Embryonic facial prominence (tissue), 1 donor: Measurements from ENCODE around the gene TRPV4.
"Not testable (repeated sequence)": the region's sequence is repeated elsewhere in the genome, so short reads cannot be mapped to it uniquely, and the experiment has no call there.

ENCODE experiments used
- DNase-seq: peaks from one replicate; pipeline ENCODE4 v3.0.0-alpha.2; 2016; ENCODE audit errors: extremely low spot score

TRPV4 gene

GRCh38 chr12:109833307-109834189, at the start of gene TRPV4:
Gene TRPV4 (minus strand): TSS chr12:109833398. CDS start chr12:109814796, 18,602 bp downstream.
- no peak for DNase-seq

DNA sequence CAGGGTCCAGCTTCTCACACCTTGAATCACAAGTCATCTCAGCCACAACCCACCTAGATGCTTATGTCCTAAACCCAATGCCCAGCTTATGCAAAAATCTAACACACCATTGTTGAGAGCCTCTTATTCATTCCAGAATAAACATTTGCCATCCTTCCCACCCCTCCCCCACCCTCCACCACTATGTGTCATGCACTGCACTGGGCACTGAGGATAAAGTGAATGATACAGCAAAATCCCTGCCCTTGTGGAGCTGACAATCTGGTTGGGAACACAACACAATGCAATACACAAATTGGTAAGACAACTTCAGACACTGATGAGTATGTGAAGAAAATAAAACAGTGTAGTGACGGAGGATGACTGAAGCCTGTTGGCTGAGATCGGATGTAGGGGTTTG, 48.6 kb upstream of the TRPV4 start:
- no peak for DNase-seq

GRCh38 chr12:109880938-109881337, 47.7 kb upstream of the TRPV4 start:
- DNase-seq = no peak

GRCh38 chr12:109880043-109880931, 47.1 kb upstream of the TRPV4 start, which contains the start of gene GLTP:
Gene GLTP (minus strand): TSS chr12:109880541. CDS start chr12:109880374, 167 bp downstream.
- DNase-seq = peak; percentile 61

- DNase-seq = no peak
Measured at GRCh38 chr12:109879351-109880042, 46.3 kb upstream of the TRPV4 start.

GRCh38 chr12:109878749-109879148, 45.6 kb upstream of the TRPV4 start:
- DNase-seq = no peak

GRCh38 chr12:109878247-109878625, 45.0 kb upstream of the TRPV4 start:
- no peak for DNase-seq

DNA sequence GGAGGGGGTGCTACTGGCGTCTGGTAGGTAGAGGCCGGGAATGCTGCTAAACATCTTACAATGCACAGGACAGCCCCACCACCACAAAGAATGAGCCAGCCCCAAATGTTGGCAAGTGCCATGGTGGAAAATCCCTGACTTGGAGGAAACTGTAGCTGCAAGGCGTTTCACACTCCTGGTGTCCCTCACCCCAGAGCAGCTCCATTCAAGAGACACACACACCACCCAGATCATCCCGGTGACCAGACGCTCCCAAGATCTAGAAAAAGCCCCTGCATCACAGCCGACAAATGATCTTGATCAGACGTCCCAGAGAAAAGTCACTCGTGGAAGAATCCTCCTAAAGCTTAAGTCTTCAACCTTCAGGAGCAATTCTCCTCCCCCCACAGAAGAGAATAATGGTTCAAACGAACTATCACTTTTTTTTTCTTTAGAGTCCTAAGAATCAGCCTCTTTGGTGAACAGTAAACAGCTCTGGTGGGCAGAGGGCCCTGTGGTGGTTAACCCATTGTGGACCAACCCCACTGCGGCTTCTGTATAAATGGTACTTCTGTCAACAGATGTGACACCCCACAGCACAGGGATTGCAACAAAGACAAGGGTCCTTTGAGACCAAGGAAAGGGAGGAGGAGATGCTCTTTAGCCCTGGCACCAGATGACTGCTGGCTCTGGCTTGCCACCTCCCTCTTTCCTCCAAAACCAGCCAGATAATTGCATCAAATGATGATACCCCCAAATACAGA, 44.5 kb upstream of the TRPV4 start:
- DNase-seq = no peak

GRCh38 chr12:109876406-109876805, 43.2 kb upstream of the TRPV4 start:
- DNase-seq = no peak

DNA sequence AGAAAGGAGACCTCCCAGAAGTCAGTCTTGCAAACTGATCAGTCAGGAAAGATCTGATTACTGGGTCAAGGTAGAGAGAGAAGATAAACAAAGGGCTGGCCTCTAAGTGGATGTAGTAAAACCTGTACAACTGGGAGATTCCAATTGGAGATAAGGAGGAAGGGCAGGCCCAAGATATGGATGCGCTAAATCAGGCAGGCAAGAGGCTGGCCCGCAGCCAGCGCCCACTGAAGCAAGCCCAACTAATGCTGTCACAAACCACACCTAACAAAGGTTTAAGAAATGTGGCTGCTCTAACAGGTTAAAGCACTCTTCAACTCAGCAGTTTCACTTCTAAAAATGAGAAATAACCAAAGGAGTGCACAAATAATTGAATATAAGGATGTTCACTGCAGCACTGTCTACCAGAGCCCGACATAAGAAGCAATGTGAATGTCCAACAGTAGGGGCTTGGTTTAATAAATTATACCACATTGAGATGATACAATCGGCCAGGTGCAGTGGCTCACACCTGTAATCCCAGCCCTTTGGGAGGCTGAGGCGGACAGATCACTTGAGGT, 42.5 kb upstream of the TRPV4 start:
- no peak for DNase-seq

DNA sequence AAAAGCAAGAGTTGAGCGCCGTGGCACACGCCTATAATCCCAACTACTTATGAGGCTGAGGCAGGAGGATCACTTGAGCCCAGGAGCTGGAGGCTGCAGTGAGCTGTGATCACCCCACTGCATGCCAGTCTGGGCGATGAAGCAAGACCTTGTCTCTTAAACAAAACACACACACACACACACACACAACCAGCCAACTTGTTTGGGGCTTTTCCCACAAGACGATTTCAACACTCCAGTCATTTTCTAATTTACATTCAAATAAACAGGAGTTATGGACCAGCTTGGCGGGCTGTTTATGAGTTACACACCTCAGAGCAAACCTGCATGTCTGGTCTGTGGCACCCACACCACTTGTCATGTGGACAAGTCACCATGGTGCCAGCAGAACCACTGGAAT, 40.5 kb upstream of the TRPV4 start:
- DNase-seq = no peak

DNA sequence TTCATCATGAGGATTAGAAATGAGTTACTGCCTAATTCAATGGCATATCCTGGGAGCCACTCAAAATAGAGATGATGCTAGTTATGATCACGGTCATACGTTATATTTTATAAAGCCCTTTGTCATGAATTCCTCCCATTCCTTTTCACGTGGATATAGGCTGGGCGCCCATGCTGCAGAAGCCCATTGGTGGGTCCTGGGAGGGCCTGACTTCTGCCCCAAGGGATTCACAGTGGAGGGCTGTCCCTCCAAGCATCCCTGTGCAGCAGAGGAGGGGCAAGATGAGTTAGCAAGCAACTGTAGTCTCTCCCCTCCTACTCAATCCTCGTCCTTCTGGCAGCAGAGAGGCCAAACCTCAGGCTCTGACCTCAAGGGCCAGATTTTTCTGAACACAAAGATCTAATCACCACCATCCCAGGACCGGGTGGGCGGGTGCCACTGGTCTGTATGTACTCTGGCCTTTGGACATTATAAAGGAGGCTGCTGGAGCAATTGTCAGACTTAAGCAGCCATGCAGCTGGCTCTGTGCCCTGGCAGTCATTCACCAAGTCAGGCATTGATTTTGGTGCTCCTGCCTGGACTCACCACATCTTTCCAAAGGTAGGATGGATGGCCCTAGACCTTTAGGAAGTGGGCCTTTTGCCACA, 38.6 kb upstream of the TRPV4 start:
- no peak for DNase-seq

DNA sequence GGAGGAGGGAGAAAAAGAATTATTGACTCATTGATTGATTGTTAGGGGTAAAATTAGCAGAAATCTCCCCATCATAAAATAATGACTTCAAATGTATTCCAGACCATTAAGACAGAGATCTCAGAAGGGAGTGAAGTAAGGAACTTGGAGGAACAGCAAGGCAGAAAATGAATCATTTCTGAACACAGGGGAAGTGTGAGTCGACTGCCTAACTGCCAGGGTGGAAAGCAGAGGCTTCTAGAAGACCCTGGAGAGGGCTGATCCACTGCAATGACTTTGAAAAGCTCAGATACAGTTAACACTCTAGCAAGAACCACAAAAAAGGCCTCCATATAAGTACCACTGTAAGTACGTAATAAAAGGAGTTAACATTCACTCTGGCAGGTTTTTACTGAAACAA, 37.5 kb upstream of the TRPV4 start:
- DNase-seq = no peak

DNA sequence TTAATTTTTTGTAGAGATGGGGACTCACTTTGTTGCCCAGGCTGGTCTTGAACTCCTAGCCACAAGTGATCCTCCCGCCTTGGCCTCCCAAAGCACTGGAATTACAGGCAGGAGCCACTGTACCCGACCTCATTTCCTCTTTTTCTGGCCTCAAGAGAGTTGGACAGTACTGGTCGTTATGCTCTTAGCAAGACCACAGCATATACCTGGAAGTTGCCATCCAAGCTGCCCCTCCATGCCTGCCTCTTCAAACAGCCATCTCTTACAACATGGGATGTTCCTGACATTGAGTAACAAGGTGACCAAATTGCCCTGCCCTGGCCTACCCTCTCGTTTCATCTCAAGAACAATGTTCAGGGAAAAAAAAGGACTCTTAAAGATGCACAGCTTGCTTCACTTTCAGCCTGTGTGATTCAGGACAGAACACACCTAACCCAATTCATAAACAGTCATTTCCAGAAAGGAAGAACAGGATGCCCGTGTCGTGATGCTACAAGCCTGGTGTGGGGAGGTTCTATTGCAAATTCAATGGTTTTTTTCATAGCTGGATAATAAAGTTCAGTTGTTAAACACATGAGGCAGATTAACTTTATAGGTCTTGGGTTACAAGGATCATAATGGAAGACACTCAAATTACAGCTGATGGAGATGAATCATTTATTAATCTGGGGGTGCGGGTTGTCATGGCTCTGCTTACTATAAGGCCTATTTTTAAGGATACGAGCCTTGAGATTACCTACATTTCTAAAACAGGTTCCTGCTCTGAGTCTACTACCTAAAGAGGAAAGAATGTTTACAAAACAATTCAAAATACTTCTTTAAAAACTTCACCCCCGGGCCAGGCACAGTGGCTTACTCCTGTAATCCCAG, 35.2 kb upstream of the TRPV4 start:
- DNase-seq = no peak

DNA sequence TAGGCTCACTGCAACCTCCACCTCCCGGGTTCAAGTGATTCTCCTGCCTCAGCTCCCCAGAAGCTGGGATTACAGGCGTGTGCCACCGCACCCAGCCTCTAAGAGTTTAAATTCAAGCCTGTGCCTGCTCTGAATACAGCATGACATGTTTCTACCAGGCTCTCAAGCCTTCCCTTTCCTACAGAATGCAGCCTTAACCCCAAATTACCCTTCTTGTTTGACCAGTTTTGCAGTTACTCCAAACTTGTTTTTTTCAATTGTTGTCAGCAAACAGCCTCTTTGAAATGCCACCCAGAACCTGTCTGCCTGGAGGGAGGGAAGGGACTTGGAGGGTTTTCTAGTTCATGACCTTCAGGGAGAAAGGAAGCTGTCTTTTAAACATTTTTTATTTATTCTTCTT, 31.7 kb upstream of the TRPV4 start:
- peak; percentile 37 for DNase-seq

- no peak for DNase-seq
Measured at GRCh38 chr12:109863847-109864712, 30.9 kb upstream of the TRPV4 start.

- not testable (repeated sequence) for DNase-seq
Measured at GRCh38 chr12:109862491-109862890, 29.3 kb upstream of the TRPV4 start.

DNA sequence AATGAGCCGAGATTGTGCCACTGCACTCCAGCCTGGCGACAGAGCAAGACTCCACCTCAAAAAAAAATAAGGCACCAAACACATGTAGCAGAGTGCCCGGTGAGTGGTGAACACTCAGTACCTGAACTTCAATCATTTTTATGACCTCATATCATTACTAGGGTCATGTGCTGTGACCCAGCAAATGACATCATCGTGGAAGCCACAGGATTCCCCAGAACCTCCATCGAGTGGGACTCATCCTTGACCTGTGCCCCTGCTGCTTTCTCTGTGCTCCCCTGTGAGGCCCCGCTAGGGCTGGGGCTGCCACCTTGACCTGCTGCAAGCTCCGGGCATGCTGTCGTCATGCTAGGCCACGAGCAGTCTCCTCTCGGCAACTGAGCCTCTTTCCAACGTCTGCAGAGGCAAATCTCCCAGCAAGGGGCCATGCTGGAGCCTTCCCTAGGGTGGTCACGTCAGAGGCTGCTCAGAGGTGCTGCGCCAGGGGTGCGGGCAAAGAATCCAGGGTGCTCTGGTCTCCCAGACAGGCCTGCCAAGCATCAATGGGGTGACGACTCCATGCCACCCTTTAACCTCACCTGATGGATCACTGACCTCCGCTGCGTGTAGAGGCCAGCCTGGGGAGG, 28.6 kb upstream of the TRPV4 start:
- no peak for DNase-seq
